ENCODE measurements around the gene GSG1L2. TPM values are rescaled to one million over a fixed set of nuclear protein-coding genes. Genes with fewer than 3 reads are reported as not detected.

GSG1L2 gene
- total and polyA plus RNA-seq, 2 of the 4 experiments (the other 2 are of a cell fraction) = not detected

- Histone ChIP-seq H2BK20ac (ENCODE audit: low read depth, low read length) (no peak overlapping the region), H3K9ac (ENCODE audit: low read depth, low read length) (no peak overlapping the region), H3K36me3 (ENCODE audit: control insufficient read depth, insufficient read depth, low read length) (no peaks in the 10 kb centered on the region), H3K14ac (replicated peaks; ENCODE audit: low read depth, low read length) (no peak overlapping the region), H2BK5ac (ENCODE audit: low read depth, low read length, poor library complexity, severe bottlenecking) (no peak overlapping the region), H2AK5ac (ENCODE audit: low read depth, low read length) (no peak overlapping the region), H2AK9ac (replicated peaks; ENCODE audit: low read depth, low read length, poor library complexity) (no peak overlapping the region), H3K4me1 (ENCODE audit: control insufficient read depth, insufficient read depth, low read length) (no peaks in the 10 kb centered on the region), H3K79me1 (ENCODE audit: low read depth in 1 of 2, low read length in 2 of 2) (no peaks in the 10 kb centered on the region), H3K9me1 (ENCODE audit: insufficient read depth, low read length) (no peaks in the 10 kb centered on the region), H3K27me3 (ENCODE audit: control insufficient read depth, insufficient read depth, low read length) (no peaks in the 10 kb centered on the region), H2BK120ac (ENCODE audit: low read depth, low read length) (no peak overlapping the region), H3K56ac (ENCODE audit: extremely low read depth, insufficient read depth, low read length) (no peak overlapping the region), H4K5ac (ENCODE audit: low read depth, low read length) (no peak overlapping the region), H2BK15ac (ENCODE audit: low read depth, low read length) (no peak overlapping the region), H3K18ac (ENCODE audit: low read depth, low read length) (no peak overlapping the region), H3K4me2 (ENCODE audit: low read depth, low read length) (no peak overlapping the region), H4K91ac (ENCODE audit: insufficient read depth, low read depth, low read length) (no peak overlapping the region), H4K8ac (ENCODE audit: low read depth in 2 of 2, low read length in 2 of 2) (no peak overlapping the region), H3K4ac (ENCODE audit: low read depth, low read length) (no peak overlapping the region), H3K4me3 (ENCODE audit: insufficient read depth, low read depth, low read length) (no peak overlapping the region), H2AFZ (replicated peaks; ENCODE audit: low read length, poor library complexity) (no peak overlapping the region), H3K9me3 (ENCODE audit: control insufficient read depth, insufficient read depth, low read length) (no peaks in the 10 kb centered on the region; the same call in none of the 2 replicates), H4K20me1 (ENCODE audit: insufficient read depth, low read length) (no peaks in the 10 kb centered on the region), H3K23ac (ENCODE audit: low read depth, low read length) (no peak overlapping the region), H3K27ac (ENCODE audit: insufficient read depth, low read length) (no peak overlapping the region)
- intact Hi-C loops (cut with micrococcal nuclease) (no loop called here), dilution Hi-C loops (cut with HindIII; ENCODE audit: low sequenced_read_pairs, unreplicated experiment) (no loop called here), in situ Hi-C loops (cut with MboI; ENCODE audit: low sequenced_read_pairs) (no loop called here)
- WGBS, 2 experiments (ENCODE audit: extremely low coverage in 2 of 2, insufficient read length in 1 of 2) = no CpG with 5 or more reads among the region's 3 CpGs
- ChIA-PET POLR2A (ENCODE audit: unreplicated experiment) (no interaction called here), CTCF (no interaction called here)
- ATAC-seq (ENCODE audit: low read depth) (no peak), DNase-seq (no peak)
- no TSS peak for BruUV-seq (replicated peaks)
- TF ChIP-seq FOS (IDR thresholded peaks at IDR 0.05; ENCODE audit: low read depth, low read length) = no peak
Measured at GRCh38 chr17:9868552-9868951, 46.7 kb upstream of the GSG1L2 start.

All from IMR-90 (cell line).